Measurements from ENCODE around the gene COG1. TPM values are rescaled to one million over a fixed set of nuclear protein-coding genes. Genes with fewer than 3 reads are reported as not detected.

COG1 gene
- total and polyA plus RNA-seq, 9 of the 15 experiments (the other 6 are each of a cell fraction or from before 2014, with no cell fraction given): 9.5 to 26.8 (median 12.9) TPM

- TF ChIP-seq GTF2F1 (IDR thresholded peaks at IDR 0.05; ENCODE audit: low read depth, low read length) (no peak), ZBTB43 (CRISPR knock-in tag; IDR thresholded peaks at IDR 0.05) (no peak), ELK1 (CRISPR knock-in tag; IDR thresholded peaks at IDR 0.05) (no peak), TEAD2 (tag; IDR thresholded peaks at IDR 0.05) (no peak), MECOM (CRISPR knock-in tag; IDR thresholded peaks at IDR 0.05) (no peak), ELF4 (CRISPR knock-in tag; IDR thresholded peaks at IDR 0.05) (no peak), PHF21A (IDR thresholded peaks at IDR 0.05; ENCODE audit: borderline replicate concordance, low read depth) (no peak), SUPT5H (IDR thresholded peaks at IDR 0.05) (peak; percentile 12), CUX1 (CRISPR knock-in tag; IDR thresholded peaks at IDR 0.05) (no peak), HMGN3 (IDR thresholded peaks at IDR 0.05; ENCODE audit: borderline replicate concordance, extremely low read depth, insufficient read length, low read depth, low read length) (peak; percentile 31), MLX (CRISPR knock-in tag; conservative IDR thresholded peaks at IDR 0.05) (no peak), MAFF (IDR thresholded peaks at IDR 0.05; ENCODE audit: low read length) (no peak), ARHGAP35 (IDR thresholded peaks at IDR 0.05; ENCODE audit: partially characterized antibody) (no peak)
These were observed 505 bp upstream of the COG1 start (continued) for GRCh38 chr17:73192206-73192893.

Data from K562 (cell line).